Stimulated activated CD4-positive, alpha-beta T cell treated with anti-CD3 and anti-CD28 coated beads, Interleukin-1b, Interleukin-23, amount 100 ng/mL, for 24 hours (primary cell): ENCODE results near the gene GRP.

Experiments used
- DNase-seq, 4 experiments: peaks; one replicate each; pipeline ENCODE4 v3.0.0-alpha.2; 2020; ENCODE audit warnings: low read depth in 4 of 4, low spot score in 1 of 4

The GRP gene

DNA sequence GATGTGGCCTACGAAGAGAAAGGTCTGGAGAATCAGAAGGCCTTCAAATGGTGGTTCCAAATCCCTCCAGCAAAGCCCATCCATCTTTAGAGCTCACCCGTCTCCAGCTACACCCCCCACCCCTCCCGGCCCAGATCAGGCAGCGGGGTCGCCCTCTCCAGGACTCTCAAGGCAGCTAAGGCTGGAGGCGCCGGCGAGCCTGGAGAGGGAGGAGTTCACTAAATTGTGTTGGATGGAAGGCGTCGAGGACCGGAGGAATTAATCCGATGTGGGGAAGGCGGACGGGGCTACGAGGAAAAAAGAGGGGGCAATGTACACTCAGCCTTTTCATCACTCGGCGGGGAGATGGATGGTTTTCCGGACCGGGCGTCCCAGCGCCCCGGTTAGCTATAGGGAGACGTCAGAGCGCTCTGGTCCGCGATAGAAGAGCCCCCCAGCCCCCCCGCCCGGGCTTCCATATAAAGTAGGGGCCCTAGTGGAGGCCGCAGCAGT is at the start of gene GRP:
Gene GRP (plus strand): TSS at position 487 of the 492 bp plus-strand sequence. CDS start 108 bp downstream, outside the sequence.
- no peak for DNase-seq

DNA sequence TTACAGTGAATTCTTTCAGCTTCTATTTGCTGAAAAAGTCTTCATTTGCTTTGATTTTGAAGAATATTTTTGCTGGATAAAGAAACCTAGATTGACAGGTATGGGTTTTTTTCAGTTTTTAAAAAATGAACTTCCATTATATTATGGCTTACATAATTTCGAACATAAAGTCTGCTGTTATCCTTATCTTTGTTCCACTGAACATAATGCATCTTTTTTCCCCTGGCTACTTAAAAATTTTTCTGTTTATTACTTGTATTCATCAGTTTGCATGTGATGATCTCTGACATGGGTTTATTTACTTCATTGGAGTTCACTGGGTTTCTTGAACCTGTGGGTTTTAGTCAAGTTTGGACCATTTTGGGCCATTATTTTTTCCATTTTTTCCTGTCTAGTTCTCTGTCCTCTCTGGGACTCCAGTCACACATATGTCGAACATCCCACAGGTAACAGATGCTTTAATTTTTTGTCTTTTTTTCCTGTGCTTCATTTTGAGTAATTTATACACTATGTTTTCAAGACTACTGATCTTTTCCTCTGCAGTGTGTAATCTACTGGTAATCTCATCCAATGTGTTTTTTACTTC is 47.2 kb upstream of the GRP start:
- no peak for DNase-seq

DNA sequence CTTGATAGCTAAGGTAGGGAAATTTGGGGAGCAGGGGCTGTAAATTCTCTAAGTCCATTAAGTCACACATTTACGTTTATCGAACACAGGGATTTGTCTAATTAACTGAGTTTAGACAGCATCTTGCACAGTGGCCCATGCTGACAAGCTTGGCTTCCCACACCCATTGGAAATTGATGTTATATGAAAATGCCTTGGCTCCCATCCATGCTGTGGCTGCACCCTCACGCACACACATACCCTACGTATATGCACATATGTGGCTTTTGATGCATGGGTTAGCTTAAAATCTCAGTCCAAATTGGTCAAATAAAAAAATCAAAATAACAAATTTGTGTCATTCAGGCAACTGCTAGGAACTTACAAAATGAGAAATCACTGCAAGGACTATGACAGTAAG is 42.5 kb upstream of the GRP start:
- DNase-seq: no peak

DNA sequence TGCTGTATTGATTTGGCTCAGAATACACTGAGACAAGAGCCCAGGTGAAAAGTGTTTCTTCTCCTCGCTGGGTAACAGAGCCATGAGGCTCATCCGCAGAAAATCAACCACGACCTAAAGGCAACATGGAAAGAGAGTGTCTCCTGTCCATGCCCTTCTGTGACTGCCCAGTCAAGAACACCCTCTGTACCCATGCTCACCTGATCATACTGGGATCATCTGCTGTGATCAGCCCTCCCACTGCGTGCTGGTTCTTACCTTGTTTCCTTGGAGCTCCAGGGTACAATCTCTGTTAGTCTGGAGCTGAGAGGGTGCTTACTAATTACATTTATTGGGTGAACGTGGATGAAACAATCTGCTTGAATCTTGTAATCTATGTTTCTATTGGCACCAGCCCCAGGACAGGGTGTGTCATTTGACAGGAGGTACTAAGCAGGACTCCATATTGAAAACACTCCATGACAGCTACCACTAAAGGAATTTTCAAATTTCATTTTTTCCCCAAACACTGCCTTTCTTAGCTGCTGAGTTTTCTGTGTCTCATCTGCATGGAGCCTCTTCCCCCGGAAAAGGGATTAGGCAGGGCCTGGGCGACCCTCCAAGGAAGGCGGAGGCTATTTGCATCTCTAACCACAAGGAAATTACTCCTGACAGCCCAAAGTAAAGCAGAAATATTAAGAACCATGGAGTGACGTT is 39.7 kb upstream of the GRP start:
- DNase-seq: no peak

DNA sequence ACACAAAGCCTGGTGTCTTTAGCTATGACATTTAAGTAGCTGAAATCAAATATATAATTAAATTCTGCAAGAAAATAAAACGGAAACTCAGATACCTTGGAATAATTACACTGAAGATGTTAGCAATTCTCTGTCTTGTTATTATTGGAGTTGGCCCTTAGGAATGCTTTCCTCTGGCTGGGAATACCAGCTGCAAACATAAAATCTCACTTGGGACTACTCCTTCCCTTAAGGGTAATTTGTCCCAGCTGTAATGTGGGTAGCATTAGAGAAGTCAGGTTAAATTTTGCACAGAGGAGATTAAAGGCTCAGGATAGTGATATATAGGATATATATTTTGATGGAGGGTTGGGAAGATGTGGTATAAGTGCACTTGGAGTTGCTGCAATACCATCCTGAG is 37.3 kb upstream of the GRP start:
- no peak for DNase-seq

DNA sequence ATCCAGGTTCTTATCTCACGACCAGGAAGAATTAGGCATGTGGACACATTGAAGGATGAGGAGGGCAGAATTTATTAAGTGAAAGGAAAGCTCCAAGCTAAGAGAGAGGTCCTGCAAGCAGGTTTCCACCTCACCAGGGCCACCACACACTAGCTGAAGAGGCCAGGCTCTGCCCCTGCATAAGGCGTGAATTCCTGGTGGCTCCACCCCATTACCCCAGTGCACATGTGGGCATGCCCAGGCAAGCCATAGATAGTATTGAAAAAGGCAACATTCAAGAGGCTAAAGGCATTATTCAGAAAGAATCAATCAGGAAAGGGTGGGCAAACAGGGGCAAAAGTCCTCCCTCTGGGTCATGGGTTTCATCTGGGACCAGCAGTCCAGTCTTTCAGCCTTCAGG is 30.9 kb upstream of the GRP start:
- DNase-seq: no peak

DNA sequence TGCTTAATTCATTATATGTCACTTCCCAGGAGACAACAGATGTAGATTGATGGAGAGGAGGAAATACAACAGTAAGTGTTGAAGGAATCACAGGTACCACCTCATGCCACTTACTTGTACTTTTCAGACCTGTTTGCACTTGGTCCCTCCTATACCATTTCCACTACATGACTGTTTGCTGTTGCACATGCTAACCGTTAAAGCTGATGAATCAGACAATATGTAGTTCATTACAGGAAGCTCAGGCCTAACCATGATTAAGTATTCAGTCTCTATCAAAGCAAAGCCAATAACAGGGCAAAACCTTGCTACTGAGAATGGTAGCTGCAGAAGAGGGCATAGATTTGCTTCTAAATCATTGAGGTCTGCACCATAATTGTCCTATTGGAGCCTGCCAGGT is 30.2 kb upstream of the GRP start:
- DNase-seq: no peak

DNA sequence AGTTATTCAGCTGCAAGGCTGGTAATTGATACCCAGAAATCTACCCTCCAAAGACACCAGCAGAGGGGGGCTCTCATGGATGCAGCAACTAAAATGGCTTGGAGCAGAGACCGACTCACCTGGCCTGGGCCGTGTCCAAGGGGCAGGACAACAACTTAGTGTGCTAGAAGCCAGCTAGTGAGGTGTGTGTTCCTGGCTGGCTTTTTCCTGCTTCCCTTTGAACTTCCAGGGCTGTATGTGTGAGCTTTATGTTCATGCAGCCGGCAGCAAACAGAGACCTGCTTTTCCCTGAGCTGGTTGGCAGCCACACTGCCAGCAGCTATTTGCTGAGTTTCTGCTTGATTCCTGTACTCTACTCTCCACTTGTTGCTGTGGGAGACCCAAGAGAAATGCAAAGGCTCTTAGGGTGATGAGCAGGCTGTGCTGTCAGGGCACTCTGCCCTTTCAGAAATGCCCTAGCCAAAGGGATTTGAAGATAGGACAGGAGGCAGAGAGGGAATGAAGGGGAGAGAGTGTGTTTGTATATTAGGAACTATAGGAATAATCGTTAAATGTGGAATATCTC is 23.7 kb upstream of the GRP start:
- no peak for DNase-seq

DNA sequence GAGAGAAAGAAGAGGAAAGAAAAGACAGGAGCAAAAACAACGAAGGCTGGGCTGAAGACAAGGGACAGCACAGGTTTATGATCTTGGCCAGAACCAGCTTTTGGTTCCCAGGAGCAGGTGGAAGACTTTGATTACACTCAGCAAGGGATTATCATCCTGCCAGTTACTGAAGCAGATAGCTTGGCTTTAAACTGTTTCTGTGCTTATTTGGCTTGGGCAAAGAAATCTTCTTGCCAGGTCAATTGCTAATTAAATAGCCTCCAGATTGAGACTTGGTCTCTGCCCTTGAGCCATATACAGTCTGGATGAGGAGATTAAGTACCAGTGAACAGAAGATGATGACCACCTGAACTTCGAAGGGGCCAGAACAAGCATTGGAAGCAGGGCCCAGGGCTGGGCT is 22.3 kb upstream of the GRP start:
- DNase-seq: no peak

DNA sequence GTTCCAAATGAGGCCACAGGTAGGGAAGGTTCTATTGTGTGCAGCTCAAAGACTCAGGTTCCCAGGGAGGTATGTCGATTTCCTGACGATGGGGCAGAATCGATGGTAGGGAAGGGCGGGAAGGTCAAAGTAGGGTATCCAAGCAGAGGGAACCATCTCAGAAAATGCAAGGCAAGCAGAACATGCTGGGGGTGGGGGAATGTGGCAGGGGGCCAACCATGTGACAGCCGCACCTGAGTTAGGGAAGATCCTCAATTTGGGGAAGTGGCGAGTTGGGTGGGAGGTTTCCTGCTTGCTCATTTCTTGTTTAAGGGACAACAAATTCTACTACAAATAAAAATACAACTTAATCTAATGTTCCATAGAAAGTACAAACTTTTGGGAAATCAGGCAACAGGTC is 21.7 kb upstream of the GRP start:
- DNase-seq: no peak

DNA sequence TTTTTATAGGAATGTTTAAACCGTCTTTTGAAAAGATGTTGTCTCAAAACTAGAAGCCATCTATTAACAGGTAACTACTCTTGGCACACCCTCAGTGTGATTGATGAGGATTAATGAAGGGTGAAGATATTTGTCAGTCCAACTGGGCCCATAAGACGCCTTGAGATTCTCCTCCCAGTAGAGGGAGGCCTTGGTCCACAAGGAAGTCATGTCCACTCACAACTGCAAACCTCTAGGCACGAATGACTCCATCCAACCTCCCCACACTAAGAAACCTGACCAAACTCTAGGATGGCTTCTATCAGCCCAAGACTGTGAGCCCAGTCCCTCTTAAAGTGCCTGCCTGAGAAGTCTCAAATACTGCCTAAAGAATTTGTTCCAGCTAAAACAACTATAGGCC is 19.2 kb upstream of the GRP start:
- DNase-seq: no peak

DNA sequence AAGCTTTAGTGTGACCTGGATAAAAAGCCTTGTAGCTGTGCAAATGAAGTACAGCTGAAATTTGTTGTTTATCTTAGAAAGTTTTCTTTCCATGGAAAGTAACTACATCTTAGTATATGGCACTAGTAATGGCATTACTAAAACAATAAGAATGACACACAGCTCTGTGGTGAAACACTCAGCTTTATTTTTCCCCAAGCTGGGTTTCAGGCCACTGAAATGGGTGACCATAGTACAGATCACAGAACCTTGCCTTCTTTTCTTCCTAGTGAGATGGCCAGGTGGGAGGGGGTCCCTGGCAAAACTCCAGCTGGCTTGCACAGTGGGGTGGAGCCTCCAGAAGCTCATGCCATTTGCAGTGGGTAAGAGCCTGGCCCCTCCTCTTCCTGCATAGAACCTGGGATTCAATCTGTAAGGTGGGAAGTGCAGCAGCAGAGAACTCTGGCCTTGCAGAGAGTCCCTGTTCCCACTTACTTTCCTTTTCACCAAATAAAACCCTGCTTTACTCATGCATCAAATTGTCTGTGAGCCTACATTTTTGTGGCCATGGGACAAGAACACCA is 17.6 kb upstream of the GRP start:
- no peak for DNase-seq

DNA sequence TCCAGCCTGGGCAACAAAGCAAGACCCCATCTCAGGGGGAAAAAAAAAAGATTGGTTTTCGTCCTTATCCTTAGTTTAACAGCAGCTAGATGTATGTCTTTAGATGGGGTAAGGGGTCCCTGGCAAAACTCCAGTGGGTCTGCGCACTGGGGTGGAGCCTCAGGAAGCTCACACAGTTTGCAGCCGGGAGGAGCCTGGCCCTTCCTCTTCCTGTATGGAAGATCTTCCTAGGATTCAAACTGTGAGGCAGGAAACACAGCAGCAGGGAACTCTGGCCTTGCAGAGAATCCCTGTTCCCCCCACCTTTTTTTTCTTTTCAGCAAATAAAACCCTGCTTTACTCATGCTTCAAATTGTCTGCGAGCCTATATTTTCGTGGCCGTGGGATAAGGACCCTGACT is 12.5 kb upstream of the GRP start:
- DNase-seq: no peak

DNA sequence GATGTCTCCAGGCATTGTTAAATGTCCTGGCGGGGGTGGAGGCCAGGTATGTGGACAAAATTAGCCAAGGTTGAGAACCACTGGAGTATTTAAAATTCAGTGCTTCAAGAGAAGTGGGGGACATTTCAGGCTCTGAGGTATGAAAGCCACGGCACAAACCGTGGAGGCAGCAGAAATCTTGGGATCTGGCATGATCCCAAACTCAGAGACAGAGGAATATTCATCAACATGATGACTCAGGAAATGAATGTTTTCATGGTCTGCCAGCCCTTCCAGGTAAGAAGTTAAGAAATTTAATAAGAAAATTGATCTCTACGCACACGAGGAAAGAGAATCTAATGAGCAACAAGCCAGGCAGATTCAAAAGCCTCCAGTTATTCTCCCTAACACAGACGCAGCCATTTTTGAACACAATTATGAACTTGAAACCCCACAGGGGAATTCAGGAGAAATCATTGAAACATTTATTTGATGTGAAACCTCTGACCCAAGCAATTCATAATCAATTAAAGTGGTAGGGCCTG is 11.3 kb upstream of the GRP start:
- no peak for DNase-seq

DNA sequence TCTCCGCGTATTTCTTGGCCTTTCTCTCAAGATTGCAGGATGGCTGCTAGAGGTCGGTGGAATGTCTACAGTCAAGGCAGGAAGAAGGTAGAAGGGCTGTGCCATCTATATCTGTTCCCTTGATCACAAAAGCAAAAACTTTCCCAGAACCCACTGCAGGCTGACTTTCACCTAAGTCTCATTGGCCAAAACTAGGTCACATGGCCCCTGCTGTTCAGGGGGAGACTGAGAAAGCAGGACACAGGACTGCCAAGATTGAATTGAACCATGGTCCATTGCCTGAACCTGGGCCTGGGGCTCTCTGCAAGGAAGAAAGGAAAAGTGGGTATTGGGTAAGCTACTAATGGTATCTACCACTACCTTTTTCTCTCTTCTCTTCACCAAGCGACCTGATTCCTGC is 9.7 kb upstream of the GRP start:
- DNase-seq: no peak

DNA sequence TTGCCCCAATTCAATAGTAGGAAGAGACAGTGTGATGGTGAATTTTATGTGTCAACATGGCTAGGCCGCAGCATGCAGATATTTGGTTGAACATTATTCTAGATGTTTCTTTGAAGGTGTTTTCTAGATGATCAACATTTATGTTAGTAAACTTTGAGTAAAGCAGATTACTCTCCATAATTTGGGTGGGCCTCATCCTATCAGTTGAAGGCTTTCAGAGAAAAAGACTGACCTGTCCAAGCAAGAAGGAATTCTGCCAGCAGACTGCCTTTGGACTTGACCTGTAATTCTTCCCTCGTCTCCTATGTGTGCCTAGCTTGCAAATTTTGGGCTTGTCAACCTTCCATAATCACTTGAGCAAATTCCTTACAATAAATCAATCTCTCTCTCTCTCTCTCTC is 8.3 kb upstream of the GRP start:
- DNase-seq: no peak

DNA sequence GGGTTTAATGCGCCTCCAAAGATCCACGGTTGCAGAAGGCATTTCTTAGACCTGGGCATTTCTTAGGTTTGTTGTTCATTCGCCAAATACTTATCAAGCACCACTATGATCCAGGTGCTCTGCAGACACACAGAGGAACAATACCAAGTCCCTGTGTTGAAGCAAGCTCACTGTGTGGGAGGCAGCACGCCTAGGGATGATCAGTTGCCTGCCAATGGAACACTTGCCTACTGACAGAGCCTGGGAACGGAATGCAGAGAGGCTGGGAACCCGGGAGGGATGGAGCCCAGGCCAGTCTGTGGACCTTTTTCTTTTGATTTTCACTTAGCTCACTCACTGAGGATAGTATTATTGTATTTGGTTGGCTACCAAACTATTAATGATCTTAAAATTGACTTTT is 1.9 kb upstream of the GRP start:
- DNase-seq: no peak

DNA sequence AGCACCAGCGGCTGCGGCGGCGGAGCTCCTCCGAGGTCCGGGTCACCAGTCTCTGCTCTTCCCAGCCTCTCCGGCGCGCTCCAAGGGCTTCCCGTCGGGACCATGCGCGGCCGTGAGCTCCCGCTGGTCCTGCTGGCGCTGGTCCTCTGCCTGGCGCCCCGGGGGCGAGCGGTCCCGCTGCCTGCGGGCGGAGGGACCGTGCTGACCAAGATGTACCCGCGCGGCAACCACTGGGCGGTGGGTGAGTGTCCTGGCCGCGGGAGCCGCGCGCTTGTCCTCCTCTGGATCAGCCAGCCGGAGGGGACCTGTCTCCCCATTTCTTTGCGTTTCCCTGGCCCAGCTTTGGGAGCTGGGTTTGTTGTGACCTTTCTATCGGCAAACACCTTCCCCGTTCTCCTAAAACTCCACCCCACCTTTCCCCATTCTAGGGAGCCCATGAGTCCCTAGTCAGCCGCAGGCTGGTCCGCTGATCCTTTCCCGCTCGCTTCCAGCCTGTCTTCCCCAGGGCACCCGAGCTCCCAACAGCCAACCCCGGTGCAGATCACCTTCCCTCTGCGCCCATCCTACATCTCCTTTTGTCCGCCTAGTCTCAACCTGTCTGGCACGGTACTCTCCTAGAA is 316 bp downstream of the GRP start:
- no peak for DNase-seq

DNA sequence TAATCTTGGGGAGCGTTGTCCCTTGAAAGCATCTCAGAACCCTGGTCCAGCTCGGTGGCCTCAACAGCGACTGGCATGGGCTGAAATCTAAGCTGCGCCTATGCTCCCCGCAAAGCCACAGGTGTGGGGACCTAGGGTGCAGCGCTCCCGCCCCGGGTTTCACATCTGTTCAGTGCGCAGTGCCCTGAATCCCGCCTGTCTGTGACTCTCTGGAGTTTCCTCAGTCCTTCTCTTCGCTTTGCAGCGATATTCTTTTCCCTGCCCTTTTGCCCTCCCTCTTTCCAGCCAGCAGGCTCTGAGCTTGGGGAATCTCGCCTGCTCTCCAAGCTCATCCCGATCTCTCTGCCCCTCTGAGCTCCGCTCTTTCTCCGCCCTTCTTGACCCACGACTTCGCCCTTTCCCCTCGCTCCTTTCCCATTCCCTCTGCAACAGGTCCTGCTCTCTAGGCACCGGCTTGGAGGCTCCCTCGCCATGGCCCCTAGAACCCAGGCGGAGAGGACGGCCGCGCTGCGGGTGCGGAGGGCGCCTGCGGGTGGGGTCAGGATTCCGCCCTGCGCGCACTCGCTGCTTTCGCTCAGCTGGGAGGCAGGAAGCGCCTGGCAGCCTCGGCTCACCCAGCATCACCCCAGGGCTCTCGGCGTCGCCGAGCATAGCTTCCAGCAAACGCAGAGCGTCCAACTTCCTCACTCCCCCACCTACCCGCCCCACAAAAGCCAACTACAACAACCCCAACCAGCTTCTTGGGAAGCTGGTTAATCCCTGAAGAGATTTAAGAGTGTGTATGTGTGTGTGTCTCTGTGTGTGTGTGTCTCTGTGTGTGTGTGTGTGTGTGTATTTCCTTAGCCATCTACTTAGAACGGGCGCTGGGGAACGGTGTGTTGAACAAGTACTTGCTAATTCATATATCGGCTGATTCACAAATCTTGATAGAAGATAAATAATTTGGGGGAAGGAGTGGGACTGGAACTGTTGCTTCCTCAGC is 1.1 kb downstream of the GRP start:
- no peak for DNase-seq

DNA sequence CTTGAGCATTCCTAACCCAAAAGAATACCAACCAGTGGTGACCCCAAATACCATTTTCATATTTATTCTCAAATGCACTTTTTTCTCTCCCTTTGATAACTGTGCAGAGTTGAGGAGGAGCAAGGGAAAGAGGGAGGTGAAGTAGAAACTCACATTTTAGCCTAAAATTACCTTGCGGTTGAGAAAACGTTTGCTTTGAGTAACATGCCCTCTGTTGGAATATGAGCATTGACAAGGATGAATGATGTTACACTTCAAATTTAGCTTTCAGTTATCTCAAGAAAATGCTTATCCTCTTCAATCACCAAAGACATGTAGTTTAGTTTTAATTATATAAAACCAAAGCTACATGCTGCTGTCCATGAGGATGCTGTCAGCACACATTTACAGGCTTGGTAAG is 2.4 kb downstream of the GRP start:
- DNase-seq: no peak

DNA sequence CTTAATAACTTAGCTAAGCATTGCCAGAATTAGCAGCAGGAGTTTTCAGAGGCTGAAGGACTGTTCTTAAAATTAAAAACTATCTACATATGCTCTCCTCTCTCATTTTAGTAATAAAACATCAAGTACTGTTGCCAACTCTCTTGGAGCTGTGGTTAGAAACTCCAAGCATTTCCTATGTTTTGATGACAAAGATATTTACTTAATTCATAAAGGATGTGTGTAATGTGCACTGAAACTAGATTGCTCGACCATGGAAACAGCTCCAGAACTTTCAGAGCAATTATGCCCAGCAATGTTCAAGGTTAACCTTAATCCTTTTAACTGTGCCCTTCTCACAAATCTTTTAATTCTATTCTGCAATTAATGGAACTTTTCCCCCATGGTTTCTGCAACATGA is 8.4 kb downstream of the GRP start:
- DNase-seq: no peak
